GM12872 (cell line): Measurements from ENCODE around the gene CAMTA1.

Experiments used
- TF ChIP-seq, protein P1 (sequence below): IDR thresholded peaks from 3 replicates; pipeline ENCODE4 v1.5.1; 2011; ENCODE audit warnings: low read depth, mild to moderate bottlenecking, low read length, moderate library complexity; ENCODE audit not compliant: insufficient read depth

The CAMTA1 gene

DNA sequence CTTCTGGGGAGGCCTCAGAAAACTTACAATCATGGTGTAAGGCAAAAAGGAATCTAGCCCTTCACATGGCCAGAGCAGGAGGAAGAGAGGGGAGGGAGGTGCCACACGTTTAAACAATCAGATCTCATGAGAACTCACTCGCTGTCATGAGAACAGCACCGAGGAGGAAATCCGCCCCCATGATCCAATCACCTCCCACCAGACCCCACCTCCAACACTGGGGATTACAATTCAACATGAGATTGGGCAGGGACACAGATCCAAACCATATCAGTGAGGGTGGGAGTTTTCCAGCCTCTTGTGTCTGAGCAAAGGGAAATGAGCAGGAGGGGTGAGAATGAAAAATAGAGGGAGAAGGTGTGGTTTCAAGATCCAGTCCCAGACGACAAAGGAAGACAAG is 503.7 kb downstream of the CAMTA1 start:
- TF ChIP-seq, protein P1, sequence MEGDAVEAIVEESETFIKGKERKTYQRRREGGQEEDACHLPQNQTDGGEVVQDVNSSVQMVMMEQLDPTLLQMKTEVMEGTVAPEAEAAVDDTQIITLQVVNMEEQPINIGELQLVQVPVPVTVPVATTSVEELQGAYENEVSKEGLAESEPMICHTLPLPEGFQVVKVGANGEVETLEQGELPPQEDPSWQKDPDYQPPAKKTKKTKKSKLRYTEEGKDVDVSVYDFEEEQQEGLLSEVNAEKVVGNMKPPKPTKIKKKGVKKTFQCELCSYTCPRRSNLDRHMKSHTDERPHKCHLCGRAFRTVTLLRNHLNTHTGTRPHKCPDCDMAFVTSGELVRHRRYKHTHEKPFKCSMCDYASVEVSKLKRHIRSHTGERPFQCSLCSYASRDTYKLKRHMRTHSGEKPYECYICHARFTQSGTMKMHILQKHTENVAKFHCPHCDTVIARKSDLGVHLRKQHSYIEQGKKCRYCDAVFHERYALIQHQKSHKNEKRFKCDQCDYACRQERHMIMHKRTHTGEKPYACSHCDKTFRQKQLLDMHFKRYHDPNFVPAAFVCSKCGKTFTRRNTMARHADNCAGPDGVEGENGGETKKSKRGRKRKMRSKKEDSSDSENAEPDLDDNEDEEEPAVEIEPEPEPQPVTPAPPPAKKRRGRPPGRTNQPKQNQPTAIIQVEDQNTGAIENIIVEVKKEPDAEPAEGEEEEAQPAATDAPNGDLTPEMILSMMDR, result no peak

DNA sequence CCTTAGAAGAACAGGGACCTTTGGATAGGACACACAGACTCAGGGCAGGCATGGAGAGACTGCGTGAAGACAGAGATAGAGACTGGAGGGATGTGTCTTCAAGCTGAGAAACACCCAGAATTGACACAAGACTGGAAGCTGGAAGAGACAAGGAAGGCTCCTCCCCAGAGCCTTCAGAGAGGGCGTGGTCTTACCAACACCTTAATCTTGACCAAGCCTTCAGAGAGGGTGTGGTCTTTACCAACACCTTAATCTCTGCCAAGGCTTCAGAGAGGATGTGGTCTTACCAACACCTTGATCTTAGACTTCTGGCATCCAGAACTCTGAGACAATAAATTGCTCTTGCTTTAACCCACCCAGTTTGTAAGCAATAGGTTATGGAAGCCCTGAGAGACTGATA is 504.4 kb downstream of the CAMTA1 start:
- TF ChIP-seq, protein P1, result no peak

DNA sequence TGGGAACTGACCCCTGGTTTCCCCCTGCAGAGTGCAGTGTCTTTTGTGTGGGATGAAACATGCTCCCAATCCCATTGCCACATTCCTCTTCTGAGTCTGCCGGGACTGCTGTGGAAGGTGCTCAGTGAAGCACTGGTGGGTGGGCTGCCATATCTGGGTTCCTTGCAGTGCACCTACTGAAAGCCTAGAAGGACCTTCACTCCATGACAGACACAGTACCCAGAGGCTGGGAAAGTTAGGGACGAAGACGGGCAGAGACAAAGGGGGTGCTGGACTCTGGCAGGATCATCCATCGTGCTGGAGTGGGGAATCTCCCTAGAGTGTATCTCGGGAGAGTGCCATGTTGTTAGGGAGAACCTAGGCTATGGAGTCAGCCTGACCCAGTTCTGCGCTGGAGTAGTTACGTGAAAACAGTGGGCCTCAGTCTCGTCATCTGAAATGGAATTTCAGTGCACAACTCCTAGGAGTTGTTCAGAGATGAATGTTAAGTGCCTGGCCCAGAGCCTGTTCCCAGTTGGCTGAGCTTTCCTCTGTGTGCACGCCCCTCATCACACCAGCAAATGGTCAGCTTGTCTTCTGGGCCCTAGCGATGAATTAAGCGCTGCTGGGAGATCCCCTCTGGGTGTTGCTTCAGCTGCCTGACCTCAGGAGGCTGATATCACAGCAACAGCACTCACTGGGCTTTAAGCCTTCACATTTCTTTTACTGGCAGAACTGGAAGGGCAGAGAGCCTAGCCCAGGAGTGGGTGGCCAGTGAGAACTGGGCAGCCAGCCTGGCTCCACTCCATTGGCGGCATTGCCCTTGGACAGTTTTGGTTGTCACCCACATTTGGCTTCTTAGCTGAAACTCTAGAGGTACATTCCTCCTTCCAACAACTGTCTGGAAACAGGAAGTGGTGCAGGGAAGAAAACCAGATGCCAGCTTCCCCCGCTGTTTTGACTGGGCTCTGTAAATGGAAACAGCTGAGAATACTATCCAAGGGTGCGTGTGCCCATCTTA is 506.0 kb downstream of the CAMTA1 start:
- TF ChIP-seq, protein P1, result no peak

DNA sequence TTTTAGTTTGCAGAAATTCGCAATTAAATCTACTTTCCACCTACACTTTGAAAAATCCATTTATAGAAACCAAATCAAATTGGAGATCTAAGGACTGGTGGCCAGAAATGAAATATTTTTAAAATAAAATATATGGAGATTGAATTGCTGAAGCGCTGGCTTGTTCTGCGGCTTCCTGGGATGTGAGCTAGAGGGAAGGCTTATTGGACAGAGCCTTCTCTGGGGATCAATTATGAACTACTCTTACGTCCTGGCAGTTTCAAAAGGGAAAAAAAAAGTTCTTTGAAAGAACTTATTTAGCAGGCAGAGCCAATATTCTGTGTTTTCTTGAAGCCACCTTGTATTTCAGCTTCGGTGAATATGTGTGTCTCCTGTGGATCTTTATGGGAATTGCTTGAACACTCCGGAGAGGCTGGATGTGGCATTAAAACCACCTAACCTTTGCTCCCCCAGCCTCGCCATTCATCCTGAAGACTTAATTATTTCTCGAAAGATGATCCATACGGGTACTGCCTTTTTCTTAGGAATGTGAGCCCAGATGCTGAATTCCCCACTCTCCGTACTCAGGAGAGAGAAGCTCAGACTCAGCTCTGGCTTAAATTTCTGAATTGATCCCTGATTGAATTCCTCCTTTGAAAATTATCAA is 506.9 kb downstream of the CAMTA1 start:
- TF ChIP-seq, protein P1, result no peak

DNA sequence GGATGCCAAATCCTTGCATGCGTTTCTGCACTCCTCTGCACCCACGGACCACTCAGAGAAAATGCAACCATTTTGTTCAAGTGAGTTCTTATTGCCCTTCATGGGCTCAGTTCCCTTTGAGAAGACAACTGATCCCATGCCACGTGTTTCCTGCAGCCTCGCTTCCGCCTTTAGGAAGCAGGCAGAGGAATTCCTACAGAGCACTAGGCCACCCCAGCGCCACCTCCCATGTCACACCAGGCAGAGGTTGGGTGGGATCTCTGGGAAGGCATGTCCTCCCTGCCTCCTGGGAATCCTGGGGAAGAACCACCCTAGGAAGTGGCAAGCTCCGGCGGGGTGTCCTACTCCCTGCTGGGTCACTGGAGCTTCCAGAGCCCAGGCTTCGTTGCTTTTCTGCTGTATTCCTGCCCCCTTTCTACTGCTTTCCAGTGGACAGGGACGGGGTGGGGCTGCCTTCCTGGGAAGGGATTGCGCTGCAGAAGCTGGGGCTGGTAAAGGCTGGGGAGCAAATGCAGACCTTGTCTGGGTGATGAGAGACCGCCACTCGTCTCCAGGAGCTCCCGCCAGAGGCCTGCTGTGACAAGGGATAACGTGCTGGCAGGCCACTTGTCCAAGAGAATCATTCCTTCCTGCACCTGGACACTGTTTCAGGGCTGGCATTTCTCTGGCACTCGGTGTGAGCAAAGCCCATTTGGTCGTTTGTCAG is 507.6 kb downstream of the CAMTA1 start:
- TF ChIP-seq, protein P1, result no peak

DNA sequence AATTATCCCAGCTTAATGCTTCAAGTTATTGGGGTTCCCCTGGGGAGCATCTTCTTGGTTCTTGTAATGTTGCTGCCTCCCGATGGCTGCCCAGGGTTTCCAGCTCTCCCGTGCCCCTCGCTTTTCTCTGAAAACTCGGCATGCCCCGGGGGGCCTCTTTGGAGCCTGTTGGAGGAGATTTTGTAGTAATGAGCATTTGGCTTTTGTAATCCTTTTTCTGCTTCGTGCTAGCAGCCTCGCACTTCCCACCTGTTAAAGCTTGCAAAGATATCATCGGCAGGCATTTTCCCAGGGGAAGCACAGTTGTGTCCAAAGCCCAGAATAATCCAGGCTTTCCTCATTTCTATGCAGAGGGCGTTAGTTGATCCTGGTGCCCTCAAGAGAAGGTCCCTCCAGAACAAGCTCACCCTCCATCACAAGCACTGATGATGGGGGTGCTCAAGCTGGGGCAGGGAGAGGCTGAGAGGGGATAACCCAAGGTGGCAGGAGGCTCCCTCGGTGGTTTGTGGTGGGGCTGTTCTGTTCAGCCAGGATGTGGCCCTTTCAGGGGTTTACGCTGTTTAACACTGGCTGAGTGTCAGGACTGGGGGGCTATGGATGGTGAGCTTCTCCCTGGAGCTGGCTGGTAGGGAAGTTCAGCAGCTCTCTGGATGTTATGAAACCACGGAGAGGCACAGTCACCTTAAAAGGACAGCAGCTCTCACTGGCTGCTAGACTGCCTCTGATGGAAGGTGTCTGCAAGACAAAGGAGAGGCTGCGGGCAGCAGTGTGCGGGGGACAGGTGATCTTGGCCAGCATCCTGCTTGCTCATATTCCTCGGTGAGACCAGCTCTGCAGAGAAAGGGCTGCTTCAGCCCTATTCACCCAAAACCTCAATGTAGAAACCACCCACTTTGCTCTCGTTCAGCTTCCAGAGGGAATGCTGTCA is 508.7 kb downstream of the CAMTA1 start:
- TF ChIP-seq, protein P1, result no peak
